Stimulated activated CD4-positive, alpha-beta T cell treated with anti-CD3 and anti-CD28 coated beads, Interleukin-2, amount 100 ng/mL, for 4 hours (primary cell): ENCODE measurements around the gene TSHB.

Experiments
- DNase-seq: peaks from one replicate; pipeline ENCODE4 v3.0.0-alpha.2; 2020; ENCODE audit warnings: low read depth

TSHB gene

GRCh38 chr1:115060501-115060900, 30.9 kb downstream of the TSHB start:
- no peak for DNase-seq

DNA sequence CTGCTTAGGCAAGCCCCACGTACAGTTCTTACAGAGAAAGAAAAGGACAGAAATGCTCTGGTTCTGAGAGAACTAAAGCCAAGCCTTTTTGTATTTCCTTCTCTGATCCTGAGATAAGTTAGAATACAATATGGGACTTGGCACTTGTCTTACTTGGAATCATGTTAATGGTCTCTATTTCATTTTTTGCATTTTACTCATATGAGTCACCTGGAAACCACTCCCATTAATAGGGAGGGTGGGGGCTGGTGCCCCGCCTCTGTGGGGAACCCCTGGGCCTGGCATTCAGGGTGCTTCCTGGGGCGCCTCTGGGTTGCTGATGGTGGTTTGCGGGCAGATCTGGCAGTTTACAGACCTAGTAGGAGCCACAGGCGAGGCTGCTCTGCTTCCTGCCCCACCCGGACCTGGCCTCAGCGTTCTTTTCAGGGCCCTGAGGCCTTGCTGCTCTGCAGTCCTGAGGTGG, 32.9 kb downstream of the TSHB start:
- peak; percentile 80 for DNase-seq

DNA sequence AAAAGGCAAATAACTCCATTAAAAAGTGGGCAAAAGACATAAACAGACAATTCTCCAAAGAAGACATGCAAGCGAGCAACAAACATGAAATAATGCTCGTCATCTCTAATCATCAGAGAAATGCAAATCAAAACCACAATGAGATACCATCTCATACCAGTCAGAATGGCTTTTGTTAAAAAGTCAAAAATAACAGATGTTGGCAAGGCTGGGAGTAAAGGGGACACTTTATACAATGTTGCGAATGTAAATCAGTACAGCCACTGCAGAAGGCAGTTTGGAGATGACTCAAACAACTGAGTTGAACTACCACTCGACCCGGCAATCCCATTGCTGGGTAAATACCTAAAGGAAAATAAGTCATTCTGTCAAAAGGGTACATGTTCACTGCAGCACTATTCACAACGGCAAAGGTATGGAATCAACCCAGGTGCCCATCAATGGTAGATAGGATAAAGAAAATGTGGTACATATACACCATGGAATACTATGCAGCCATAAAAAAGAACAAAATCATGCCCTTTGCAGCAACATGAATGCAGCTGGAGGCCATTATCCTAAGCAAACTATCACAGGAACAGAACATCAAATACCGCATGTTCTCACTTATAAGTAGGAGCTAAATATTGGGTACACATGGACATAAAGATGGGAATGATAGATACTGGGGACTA, 33.7 kb downstream of the TSHB start:
- peak; percentile 3 for DNase-seq

- no peak for DNase-seq
Measured at GRCh38 chr1:115064461-115064860, 34.8 kb downstream of the TSHB start.

- no peak for DNase-seq
Measured at GRCh38 chr1:115065021-115065420, 35.4 kb downstream of the TSHB start.

DNA sequence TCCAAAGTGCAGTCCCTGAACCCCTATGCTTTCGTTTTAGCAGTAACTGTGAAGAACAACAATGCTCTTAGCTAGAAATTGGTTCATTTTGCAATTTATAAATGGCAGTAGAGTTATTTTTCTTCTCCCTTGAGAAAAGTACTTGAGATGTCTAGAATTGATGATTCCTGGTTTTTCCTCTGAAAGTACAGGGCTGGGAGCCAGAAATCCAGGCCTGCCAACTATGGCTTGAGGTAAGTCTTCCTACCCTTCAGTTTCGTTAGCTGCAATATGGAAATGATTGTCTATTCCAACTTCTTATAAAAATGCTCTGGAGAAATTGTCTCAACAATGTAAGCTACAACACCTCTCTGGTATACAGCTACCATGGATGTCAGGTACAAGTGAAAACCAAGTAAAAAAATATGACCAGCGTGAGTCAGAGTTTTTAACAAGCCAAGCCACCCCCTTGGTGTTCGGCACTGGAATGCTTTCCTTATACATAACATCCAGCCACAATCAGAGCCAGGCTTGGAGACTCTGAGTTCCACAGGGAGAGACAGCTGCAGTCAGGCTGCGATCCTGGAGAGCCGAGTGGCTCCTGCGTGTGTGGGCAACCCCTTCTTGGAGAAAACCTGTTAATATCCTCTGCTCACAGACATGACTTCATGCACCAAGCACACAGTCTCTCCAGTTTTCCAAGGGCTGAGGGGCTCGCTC, 37.7 kb downstream of the TSHB start:
- no peak for DNase-seq

- DNase-seq = no peak
Measured at GRCh38 chr1:115068826-115069585, 39.4 kb downstream of the TSHB start.

GRCh38 chr1:115069659-115070308, 40.2 kb downstream of the TSHB start:
- DNase-seq = no peak

DNA sequence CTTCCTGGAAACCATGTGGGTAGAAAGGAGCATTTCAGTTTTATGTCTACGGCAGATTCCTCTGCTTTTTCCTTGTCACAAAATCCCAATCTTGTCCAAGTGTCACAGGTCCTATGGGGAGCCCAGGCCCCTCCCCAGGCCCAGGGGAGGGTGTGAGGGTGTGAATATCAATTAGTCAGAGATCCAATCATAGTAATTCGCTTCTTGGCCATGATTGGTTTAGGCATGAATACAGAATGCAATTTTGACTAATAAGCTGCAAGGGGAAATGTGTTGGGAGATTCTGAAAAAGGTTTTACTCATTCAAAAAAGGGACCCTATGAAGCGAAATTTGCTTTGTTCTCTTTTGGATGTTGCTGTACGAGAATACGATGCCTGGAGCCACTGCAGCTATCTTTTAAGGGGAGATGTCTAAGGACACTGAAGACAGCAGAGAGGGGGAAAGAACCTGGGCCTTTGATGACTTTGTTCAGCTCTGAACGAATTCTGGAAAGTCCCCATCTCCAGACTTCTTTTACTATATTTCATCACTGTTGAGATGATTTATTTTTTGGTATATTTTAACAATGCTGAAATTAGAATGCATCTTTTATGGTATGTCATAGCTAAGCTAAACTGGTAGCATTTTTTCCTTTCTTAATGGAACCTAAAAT, 41.5 kb downstream of the TSHB start:
- DNase-seq = no peak

DNA sequence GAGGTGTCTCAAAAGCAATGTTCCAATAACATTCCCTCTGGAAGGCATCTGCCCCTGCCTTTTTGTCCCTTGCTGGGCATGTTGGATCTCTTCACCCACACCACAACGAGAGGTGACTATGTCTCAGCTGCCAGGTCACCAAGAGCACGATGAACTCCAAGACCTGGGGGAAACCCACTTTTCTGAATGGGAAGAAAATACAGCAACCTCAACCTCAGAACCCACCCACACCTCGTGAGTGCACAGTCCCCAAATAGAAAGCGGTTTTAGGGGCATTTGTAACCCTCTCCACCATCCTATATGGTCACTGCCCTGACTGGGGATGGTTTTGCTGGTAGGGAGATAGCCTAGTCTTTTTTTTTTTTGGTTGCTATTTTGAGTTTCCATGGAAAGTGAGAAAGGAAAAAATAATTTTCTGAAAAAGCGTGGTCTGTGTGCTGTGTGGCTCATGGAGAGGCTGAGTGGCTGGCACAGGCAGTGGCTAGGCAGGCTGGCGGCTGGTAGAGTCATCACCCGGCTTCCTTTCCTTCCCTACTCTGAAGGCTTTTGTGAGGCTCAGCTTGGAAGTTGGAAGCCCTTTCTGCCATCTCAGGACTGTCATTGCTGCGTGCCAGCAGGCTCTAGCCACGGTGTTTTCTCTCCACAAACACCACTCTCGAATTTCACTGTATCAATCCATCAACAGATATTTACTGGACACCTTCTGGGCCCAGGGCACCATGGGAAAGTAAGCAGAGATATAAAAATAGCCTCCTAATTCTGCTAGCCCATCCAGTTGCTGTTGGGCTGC, 43.9 kb downstream of the TSHB start:
- no peak for DNase-seq

- no peak for DNase-seq
Measured at GRCh38 chr1:115074839-115075534, 45.4 kb downstream of the TSHB start.

DNA sequence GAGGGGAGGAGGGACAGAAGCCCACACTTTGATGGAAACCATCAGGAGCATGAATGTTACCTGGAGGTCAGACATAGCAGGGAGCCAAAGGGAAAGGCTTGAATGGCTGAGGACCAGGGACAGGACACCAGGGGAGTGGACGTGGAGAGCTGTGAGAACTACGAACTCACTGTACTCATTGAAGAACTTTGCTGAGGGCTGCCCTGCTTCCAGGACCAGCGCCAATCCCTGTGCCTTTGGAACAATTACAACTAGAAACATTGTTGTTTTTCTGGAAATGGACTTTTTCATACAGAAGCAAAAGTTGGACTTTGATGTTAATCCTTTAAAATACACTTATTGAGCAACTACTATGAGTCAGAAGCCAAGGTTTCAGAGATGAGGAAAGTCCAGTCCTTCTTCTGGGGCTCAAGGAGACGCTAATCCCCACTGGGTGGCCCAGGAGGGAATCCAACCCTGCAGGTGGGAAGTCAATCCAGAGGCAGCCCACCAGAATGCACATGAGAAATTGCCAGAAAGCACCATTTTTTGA, 46.8 kb downstream of the TSHB start:
- no peak for DNase-seq

GRCh38 chr1:115077286-115077983, 47.8 kb downstream of the TSHB start:
- DNase-seq = no peak

- DNase-seq = no peak
Measured at GRCh38 chr1:115077984-115078330, 48.3 kb downstream of the TSHB start.

- DNase-seq = no peak
Measured at GRCh38 chr1:115078708-115079107, 49.1 kb downstream of the TSHB start.

GRCh38 chr1:115082949-115083348, 53.3 kb downstream of the TSHB start:
- DNase-seq = no peak
